GM23338 (cell line): ENCODE results near the gene SLX9. TPM values are rescaled to one million over a fixed set of nuclear protein-coding genes. Genes with fewer than 3 reads are reported as not detected.

Experiments used
- ATAC-seq: fragments of 200-7000 bp; cut with Tn5 transposase; 3 replicates; pipeline ENCODE4 v1.9.1; 2020
- DNase-seq: peaks from one replicate; pipeline ENCODE4 v3.0.0-alpha.2; 2015; ENCODE audit warnings: low spot score
- H2AFZ ChIP-seq: fragments of 200-600 bp; sonication (generic); 2 replicates; pipeline ENCODE4 v1.8.0; 2016; ENCODE audit warnings: antibody characterized with exemption, mild to moderate bottlenecking, moderate library complexity
- H3F3A ChIP-seq: fragments of 200-600 bp; sonication (generic); replicated peaks from 2 replicates; pipeline ENCODE4 v1.8.0; 2017; ENCODE audit warnings: antibody characterized with exemption, mixed run types, low read depth
- H3K27ac ChIP-seq: fragments of 200-600 bp; sonication (generic); 2 replicates; pipeline ENCODE4 v1.6.1; 2016; ENCODE audit warnings: low read depth
- H3K27me3 ChIP-seq: fragments of 200-600 bp; sonication (generic); 2 replicates; pipeline ENCODE4 v1.8.0; 2016; ENCODE audit warnings: mild to moderate bottlenecking, mixed run types, moderate library complexity; ENCODE audit not compliant: insufficient read depth
- H3K36me3 ChIP-seq: fragments of 200-600 bp; sonication (generic); 2 replicates; pipeline ENCODE4 v1.8.0; 2016; ENCODE audit warnings: mild to moderate bottlenecking; ENCODE audit not compliant: insufficient read depth
- H3K4me1 ChIP-seq: fragments of 200-600 bp; sonication (generic); 2 replicates; pipeline ENCODE4 v1.8.0; 2016; ENCODE audit warnings: mild to moderate bottlenecking, moderate library complexity; ENCODE audit not compliant: insufficient read depth
- H3K4me2 ChIP-seq: fragments of 200-600 bp; sonication (generic); 2 replicates; pipeline ENCODE4 v1.7.1; 2017; ENCODE audit warnings: mixed run types
- H3K4me3 ChIP-seq: fragments of 200-600 bp; sonication (generic); 2 replicates; pipeline ENCODE4 v1.6.1; 2016; ENCODE audit warnings: mixed run types
- H3K79me2 ChIP-seq: fragments of 200-600 bp; sonication (generic); replicated peaks from 2 replicates; pipeline ENCODE4 v1.8.0; 2017; ENCODE audit warnings: mild to moderate bottlenecking; ENCODE audit not compliant: insufficient read depth
- H3K9me2 ChIP-seq: fragments of 200-600 bp; sonication (generic); 2 replicates; pipeline ENCODE4 v1.8.0; 2017; ENCODE audit not compliant: insufficient read depth
- H4K20me1 ChIP-seq: fragments of 200-600 bp; sonication (generic); replicated peaks from 2 replicates; pipeline ENCODE4 v1.8.0; 2017; ENCODE audit warnings: mild to moderate bottlenecking; ENCODE audit not compliant: insufficient read depth
- H3K27ac Mint-ChIP-seq: 2 replicates; pipeline ENCODE4 v1.8.0; 2020; ENCODE audit warnings: inconsistent platforms, mild to moderate bottlenecking, moderate library complexity, mixed read lengths
- H3K27me3 Mint-ChIP-seq: 3 replicates; pipeline ENCODE4 v1.8.0; 2022; ENCODE audit warnings: low read depth, mild to moderate bottlenecking, moderate library complexity, mixed read lengths, inconsistent platforms; ENCODE audit not compliant: insufficient read depth, poor library complexity
- H3K36me3 Mint-ChIP-seq: 3 replicates; pipeline ENCODE4 v1.8.0; 2021; ENCODE audit warnings: low read depth, mild to moderate bottlenecking, inconsistent platforms, moderate library complexity, mixed read lengths
- H3K4me1 Mint-ChIP-seq: 3 replicates; pipeline ENCODE4 v1.8.0; 2020; ENCODE audit warnings: mild to moderate bottlenecking, inconsistent platforms, mixed read lengths
- H3K4me3 Mint-ChIP-seq: 3 replicates; pipeline ENCODE4 v1.8.0; 2021; ENCODE audit warnings: moderate library complexity, mild to moderate bottlenecking, inconsistent platforms, mixed read lengths
- H3K9me3 Mint-ChIP-seq: 3 replicates; pipeline ENCODE4 v1.8.0; 2020; ENCODE audit warnings: moderate library complexity, mild to moderate bottlenecking, inconsistent platforms, mixed read lengths
- CREB1 ChIP-seq: fragments of 250-450 bp; sonication (Bioruptor Pico); IDR thresholded peaks from 2 replicates; pipeline ENCODE4 v1.5.0; 2020; ENCODE audit warnings: low read depth, mild to moderate bottlenecking, moderate library complexity
- EZH2 ChIP-seq: fragments of 200-600 bp; sonication (generic); IDR thresholded peaks from one replicate; pipeline ENCODE4 v1.8.0; 2017; ENCODE audit warnings: antibody characterized with exemption, mild to moderate bottlenecking, low read depth; ENCODE audit not compliant: unreplicated experiment
- JUNB ChIP-seq: IDR thresholded peaks from one replicate; pipeline ENCODE4 v1.6.1; 2016; ENCODE audit warnings: antibody characterized with exemption; ENCODE audit not compliant: unreplicated experiment
- NANOG ChIP-seq: IDR thresholded peaks from 2 replicates; pipeline ENCODE4 v1.6.1; 2016; ENCODE audit warnings: antibody characterized with exemption, borderline replicate concordance
- POLR2AphosphoS5 ChIP-seq: IDR thresholded peaks from 2 replicates; pipeline ENCODE4 v1.6.1; 2016; ENCODE audit warnings: antibody characterized with exemption, low read depth
- polyA plus RNA-seq: library from polyadenylated mRNA; unstranded; fragments of >200 nt; fragmentation: Nextera tagmentation; extraction: Ambion mirVana; gene quantifications from 2 replicates; pipeline ENCODE4 v1.2.1, GENCODE V29; 2016
- total RNA-seq: library from RNA; depleted of rRNA; stranded (reverse); fragments of >200 nt; shearing (Covaris generic); gene quantifications from 2 replicates; pipeline ENCODE4 v1.2.3, GENCODE V29; 2014
- TF ChIP-seq, protein P1 (sequence below): IDR thresholded peaks from 2 replicates; pipeline ENCODE4 v1.6.1; 2016; ENCODE audit warnings: antibody characterized with exemption
- TF ChIP-seq, protein P2 (sequence below): fragments of 250-450 bp; sonication (Bioruptor Pico); IDR thresholded peaks from 2 replicates; pipeline ENCODE4 v1.5.0; 2020; ENCODE audit warnings: mild to moderate bottlenecking, moderate library complexity
- TF ChIP-seq, protein P3 (sequence below), 2 experiments: fragments of 200-600 bp in 1 of 2; sonication (generic) in 1 of 2; conservative IDR thresholded peaks; 2 replicates each; pipeline versions ENCODE4 v1.5.1 to v1.6.1; 2016 to 2017; ENCODE audit warnings: antibody characterized with exemption in 2 of 2, low read depth in 2 of 2, mild to moderate bottlenecking in 2 of 2, moderate library complexity in 1 of 2
- TF ChIP-seq, protein P4 (sequence below): IDR thresholded peaks from one replicate; pipeline ENCODE4 v1.6.1; 2018; ENCODE audit warnings: antibody characterized with exemption; ENCODE audit not compliant: unreplicated experiment

SLX9 gene
- total and polyA plus RNA-seq, 2 experiments from 2014 or later = 41.5 to 46.9 TPM

DNA sequence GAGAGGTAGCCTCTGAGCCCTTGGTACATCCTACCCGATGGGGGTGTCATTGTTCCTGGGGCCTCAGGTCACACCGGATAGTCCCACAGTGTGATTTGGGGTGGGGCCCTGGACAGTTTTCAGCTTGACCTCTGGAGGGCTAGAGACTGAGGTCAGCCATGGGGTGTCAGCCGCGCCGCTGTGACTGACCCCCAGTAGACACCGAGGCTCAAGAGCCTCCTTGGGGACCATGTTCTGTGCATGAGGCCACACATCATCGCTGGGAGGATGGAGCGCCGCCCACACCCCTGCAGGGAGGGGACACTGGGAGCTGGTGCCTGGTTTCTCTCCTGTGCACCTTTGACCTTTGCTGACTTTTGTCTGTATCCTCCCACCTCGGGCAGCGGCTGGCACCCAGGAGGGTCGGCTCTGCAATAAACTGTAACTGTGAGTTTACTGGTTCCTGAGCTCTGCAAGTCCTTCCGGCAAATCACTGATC lies 41.8 kb upstream of the SLX9 start:
- H3K9me3 Mint-ChIP-seq = no peaks in the 10 kb centered on the region; the same call in 2 of the 3 replicates
- Histone ChIP-seq H4K20me1 (no peaks in the 10 kb centered on the region), H3K4me1 (no peaks in the 10 kb centered on the region), H2AFZ (no peak overlapping the region), H3K27me3 (no peaks in the 10 kb centered on the region), H3K4me2 (no peak overlapping the region), H3K79me2 (no peaks in the 10 kb centered on the region), H3K9me2 (no peaks in the 10 kb centered on the region), H3K4me3 (no peak overlapping the region), H3F3A (peaks cover 9% of the 10 kb centered on the region), H3K36me3 (no peaks in the 10 kb centered on the region), H3K27ac (no peak overlapping the region)
- TF ChIP-seq JUNB (no peak), EZH2 (no peak), CREB1 (CRISPR knock-in tag) (no peak), NANOG (no peak), POLR2AphosphoS5 (no peak)
- TF ChIP-seq, protein P1, sequence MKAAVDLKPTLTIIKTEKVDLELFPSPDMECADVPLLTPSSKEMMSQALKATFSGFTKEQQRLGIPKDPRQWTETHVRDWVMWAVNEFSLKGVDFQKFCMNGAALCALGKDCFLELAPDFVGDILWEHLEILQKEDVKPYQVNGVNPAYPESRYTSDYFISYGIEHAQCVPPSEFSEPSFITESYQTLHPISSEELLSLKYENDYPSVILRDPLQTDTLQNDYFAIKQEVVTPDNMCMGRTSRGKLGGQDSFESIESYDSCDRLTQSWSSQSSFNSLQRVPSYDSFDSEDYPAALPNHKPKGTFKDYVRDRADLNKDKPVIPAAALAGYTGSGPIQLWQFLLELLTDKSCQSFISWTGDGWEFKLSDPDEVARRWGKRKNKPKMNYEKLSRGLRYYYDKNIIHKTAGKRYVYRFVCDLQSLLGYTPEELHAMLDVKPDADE = no peak
- TF ChIP-seq, protein P2, sequence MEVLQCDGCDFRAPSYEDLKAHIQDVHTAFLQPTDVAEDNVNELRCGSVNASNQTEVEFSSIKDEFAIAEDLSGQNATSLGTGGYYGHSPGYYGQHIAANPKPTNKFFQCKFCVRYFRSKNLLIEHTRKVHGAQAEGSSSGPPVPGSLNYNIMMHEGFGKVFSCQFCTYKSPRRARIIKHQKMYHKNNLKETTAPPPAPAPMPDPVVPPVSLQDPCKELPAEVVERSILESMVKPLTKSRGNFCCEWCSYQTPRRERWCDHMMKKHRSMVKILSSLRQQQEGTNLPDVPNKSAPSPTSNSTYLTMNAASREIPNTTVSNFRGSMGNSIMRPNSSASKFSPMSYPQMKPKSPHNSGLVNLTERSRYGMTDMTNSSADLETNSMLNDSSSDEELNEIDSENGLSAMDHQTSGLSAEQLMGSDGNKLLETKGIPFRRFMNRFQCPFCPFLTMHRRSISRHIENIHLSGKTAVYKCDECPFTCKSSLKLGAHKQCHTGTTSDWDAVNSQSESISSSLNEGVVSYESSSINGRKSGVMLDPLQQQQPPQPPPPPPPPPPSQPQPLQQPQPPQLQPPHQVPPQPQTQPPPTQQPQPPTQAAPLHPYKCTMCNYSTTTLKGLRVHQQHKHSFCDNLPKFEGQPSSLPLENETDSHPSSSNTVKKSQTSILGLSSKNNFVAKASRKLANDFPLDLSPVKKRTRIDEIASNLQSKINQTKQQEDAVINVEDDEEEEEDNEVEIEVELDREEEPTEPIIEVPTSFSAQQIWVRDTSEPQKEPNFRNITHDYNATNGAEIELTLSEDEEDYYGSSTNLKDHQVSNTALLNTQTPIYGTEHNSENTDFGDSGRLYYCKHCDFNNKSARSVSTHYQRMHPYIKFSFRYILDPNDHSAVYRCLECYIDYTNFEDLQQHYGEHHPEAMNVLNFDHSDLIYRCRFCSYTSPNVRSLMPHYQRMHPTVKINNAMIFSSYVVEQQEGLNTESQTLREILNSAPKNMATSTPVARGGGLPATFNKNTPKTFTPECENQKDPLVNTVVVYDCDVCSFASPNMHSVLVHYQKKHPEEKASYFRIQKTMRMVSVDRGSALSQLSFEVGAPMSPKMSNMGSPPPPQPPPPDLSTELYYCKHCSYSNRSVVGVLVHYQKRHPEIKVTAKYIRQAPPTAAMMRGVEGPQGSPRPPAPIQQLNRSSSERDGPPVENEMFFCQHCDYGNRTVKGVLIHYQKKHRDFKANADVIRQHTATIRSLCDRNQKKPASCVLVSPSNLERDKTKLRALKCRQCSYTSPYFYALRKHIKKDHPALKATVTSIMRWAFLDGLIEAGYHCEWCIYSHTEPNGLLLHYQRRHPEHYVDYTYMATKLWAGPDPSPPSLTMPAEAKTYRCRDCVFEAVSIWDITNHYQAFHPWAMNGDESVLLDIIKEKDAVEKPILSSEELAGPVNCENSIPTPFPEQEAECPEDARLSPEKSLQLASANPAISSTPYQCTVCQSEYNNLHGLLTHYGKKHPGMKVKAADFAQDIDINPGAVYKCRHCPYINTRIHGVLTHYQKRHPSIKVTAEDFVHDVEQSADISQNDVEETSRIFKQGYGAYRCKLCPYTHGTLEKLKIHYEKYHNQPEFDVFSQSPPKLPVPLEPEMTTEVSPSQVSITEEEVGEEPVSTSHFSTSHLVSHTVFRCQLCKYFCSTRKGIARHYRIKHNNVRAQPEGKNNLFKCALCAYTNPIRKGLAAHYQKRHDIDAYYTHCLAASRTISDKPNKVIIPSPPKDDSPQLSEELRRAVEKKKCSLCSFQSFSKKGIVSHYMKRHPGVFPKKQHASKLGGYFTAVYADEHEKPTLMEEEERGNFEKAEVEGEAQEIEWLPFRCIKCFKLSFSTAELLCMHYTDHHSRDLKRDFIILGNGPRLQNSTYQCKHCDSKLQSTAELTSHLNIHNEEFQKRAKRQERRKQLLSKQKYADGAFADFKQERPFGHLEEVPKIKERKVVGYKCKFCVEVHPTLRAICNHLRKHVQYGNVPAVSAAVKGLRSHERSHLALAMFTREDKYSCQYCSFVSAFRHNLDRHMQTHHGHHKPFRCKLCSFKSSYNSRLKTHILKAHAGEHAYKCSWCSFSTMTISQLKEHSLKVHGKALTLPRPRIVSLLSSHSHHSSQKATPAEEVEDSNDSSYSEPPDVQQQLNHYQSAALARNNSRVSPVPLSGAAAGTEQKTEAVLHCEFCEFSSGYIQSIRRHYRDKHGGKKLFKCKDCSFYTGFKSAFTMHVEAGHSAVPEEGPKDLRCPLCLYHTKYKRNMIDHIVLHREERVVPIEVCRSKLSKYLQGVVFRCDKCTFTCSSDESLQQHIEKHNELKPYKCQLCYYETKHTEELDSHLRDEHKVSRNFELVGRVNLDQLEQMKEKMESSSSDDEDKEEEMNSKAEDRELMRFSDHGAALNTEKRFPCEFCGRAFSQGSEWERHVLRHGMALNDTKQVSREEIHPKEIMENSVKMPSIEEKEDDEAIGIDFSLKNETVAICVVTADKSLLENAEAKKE (CRISPR knock-in tag) = no peak
- TF ChIP-seq, protein P3, sequence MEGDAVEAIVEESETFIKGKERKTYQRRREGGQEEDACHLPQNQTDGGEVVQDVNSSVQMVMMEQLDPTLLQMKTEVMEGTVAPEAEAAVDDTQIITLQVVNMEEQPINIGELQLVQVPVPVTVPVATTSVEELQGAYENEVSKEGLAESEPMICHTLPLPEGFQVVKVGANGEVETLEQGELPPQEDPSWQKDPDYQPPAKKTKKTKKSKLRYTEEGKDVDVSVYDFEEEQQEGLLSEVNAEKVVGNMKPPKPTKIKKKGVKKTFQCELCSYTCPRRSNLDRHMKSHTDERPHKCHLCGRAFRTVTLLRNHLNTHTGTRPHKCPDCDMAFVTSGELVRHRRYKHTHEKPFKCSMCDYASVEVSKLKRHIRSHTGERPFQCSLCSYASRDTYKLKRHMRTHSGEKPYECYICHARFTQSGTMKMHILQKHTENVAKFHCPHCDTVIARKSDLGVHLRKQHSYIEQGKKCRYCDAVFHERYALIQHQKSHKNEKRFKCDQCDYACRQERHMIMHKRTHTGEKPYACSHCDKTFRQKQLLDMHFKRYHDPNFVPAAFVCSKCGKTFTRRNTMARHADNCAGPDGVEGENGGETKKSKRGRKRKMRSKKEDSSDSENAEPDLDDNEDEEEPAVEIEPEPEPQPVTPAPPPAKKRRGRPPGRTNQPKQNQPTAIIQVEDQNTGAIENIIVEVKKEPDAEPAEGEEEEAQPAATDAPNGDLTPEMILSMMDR (conservative IDR thresholded peaks at IDR 0.05; ENCODE audit: low read depth in 2 of 2) = no peak
- TF ChIP-seq, protein P4, sequence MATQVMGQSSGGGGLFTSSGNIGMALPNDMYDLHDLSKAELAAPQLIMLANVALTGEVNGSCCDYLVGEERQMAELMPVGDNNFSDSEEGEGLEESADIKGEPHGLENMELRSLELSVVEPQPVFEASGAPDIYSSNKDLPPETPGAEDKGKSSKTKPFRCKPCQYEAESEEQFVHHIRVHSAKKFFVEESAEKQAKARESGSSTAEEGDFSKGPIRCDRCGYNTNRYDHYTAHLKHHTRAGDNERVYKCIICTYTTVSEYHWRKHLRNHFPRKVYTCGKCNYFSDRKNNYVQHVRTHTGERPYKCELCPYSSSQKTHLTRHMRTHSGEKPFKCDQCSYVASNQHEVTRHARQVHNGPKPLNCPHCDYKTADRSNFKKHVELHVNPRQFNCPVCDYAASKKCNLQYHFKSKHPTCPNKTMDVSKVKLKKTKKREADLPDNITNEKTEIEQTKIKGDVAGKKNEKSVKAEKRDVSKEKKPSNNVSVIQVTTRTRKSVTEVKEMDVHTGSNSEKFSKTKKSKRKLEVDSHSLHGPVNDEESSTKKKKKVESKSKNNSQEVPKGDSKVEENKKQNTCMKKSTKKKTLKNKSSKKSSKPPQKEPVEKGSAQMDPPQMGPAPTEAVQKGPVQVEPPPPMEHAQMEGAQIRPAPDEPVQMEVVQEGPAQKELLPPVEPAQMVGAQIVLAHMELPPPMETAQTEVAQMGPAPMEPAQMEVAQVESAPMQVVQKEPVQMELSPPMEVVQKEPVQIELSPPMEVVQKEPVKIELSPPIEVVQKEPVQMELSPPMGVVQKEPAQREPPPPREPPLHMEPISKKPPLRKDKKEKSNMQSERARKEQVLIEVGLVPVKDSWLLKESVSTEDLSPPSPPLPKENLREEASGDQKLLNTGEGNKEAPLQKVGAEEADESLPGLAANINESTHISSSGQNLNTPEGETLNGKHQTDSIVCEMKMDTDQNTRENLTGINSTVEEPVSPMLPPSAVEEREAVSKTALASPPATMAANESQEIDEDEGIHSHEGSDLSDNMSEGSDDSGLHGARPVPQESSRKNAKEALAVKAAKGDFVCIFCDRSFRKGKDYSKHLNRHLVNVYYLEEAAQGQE = no peak
- H3K4me3 Mint-ChIP-seq = no peak overlapping the region
- H3K27me3 Mint-ChIP-seq = peaks cover 13% of the 10 kb centered on the region
- H3K36me3 Mint-ChIP-seq = no peaks in the 10 kb centered on the region; the same call in 2 of the 3 replicates
- no peak overlapping the region for H3K27ac Mint-ChIP-seq
- ATAC-seq = no peak; the same call in 1 of the 3 replicates
- peaks cover 7% of the 10 kb centered on the region for H3K4me1 Mint-ChIP-seq
- DNase-seq = no peak
